Neural progenitor cell (in vitro differentiated cells): ENCODE results near the gene SMIM10L2A. TPM values are rescaled to one million over a fixed set of nuclear protein-coding genes. Genes with fewer than 3 reads are reported as not detected.
"Not testable (repeated sequence)": the region's sequence is repeated elsewhere in the genome, so short reads cannot be mapped to it uniquely, and the experiment has no call there.

Source experiments
- DNase-seq: peaks from one replicate; pipeline ENCODE4 v3.0.0-alpha.2; 2016; ENCODE audit warnings: low spot score
- H2AFZ ChIP-seq: fragments of 200-600 bp; sonication (generic); replicated peaks from 2 replicates; pipeline ENCODE4 v1.6.1; 2016; ENCODE audit warnings: antibody characterized with exemption
- H3F3A ChIP-seq: fragments of 200-600 bp; sonication (generic); 2 replicates; pipeline ENCODE4 v1.6.1; 2016; ENCODE audit warnings: antibody characterized with exemption, low read depth
- H3K27ac ChIP-seq: fragments of 200-600 bp; sonication (generic); 2 replicates; pipeline ENCODE4 v1.5.1; 2016; ENCODE audit warnings: mild to moderate bottlenecking
- H3K27me3 ChIP-seq: fragments of 200-600 bp; sonication (generic); 2 replicates; pipeline ENCODE4 v1.6.1; 2016; ENCODE audit warnings: mild to moderate bottlenecking, moderate library complexity
- H3K36me3 ChIP-seq: fragments of 200-600 bp; sonication (generic); 2 replicates; pipeline ENCODE4 v1.5.1; 2016
- H3K4me1 ChIP-seq: fragments of 200-600 bp; sonication (generic); 2 replicates; pipeline ENCODE4 v1.6.1; 2016; ENCODE audit warnings: mixed run types
- H3K4me2 ChIP-seq: fragments of 200-600 bp; sonication (generic); 2 replicates; pipeline ENCODE4 v1.6.1; 2016
- H3K4me3 ChIP-seq: fragments of 200-600 bp; sonication (generic); 2 replicates; pipeline ENCODE4 v1.5.1; 2016
- H3K79me2 ChIP-seq: fragments of 200-600 bp; sonication (generic); 2 replicates; pipeline ENCODE4 v1.6.1; 2016; ENCODE audit warnings: low read depth
- H3K9ac ChIP-seq: fragments of 200-600 bp; sonication (generic); 2 replicates; pipeline ENCODE4 v1.6.1; 2016
- H3K9me3 ChIP-seq: fragments of 200-600 bp; sonication (generic); 2 replicates; pipeline ENCODE4 v1.5.1; 2016; ENCODE audit warnings: low read depth
- H4K20me1 ChIP-seq: fragments of 200-600 bp; sonication (generic); 2 replicates; pipeline ENCODE4 v1.6.1; 2016; ENCODE audit warnings: low read depth
- H3K27ac Mint-ChIP-seq: 3 replicates; pipeline ENCODE4 v1.8.0; 2021; ENCODE audit warnings: mixed read lengths
- H3K27me3 Mint-ChIP-seq: 2 replicates; pipeline ENCODE4 v1.8.0; 2022; ENCODE audit warnings: low read depth, mild to moderate bottlenecking, inconsistent platforms, moderate library complexity, mixed read lengths; ENCODE audit not compliant: insufficient read depth
- H3K36me3 Mint-ChIP-seq: 3 replicates; pipeline ENCODE4 v1.8.0; 2021; ENCODE audit warnings: mixed read lengths
- H3K4me1 Mint-ChIP-seq: 3 replicates; pipeline ENCODE4 v1.8.0; 2021; ENCODE audit warnings: mixed read lengths
- H3K4me3 Mint-ChIP-seq: 3 replicates; pipeline ENCODE4 v1.8.0; 2021; ENCODE audit warnings: mild to moderate bottlenecking, moderate library complexity, mixed read lengths
- H3K9me3 Mint-ChIP-seq: 3 replicates; pipeline ENCODE4 v1.8.0; 2020; ENCODE audit warnings: mixed read lengths
- CTCF ChIP-seq: fragments of 200-600 bp; sonication (generic); IDR thresholded peaks from 2 replicates; pipeline ENCODE4 v1.5.1; 2017; ENCODE audit warnings: antibody characterized with exemption, mild to moderate bottlenecking
- EZH2 ChIP-seq: fragments of 200-600 bp; sonication (generic); IDR thresholded peaks from 2 replicates; pipeline ENCODE4 v1.6.1; 2017; ENCODE audit warnings: antibody characterized with exemption, mild to moderate bottlenecking, moderate library complexity
- EZH2phosphoT487 ChIP-seq: fragments of 200-600 bp; sonication (generic); IDR thresholded peaks from 2 replicates; pipeline ENCODE4 v1.6.1; 2017; ENCODE audit warnings: antibody characterized with exemption
- total RNA-seq: library from RNA; depleted of rRNA; stranded (reverse); fragments of >200 nt; gene quantifications from 2 replicates; pipeline ENCODE4 v1.2.3, GENCODE V29; 2015; ENCODE audit warnings: low replicate concordance

Gene SMIM10L2A
- total RNA-seq, 1 donor from 2014 or later, result 1.9 TPM

- H3K79me2 ChIP-seq, result no peaks in the 10 kb centered on the region
- Mint-ChIP-seq H3K36me3 (no peaks in the 10 kb centered on the region), H3K4me3 (peak overlapping the region; percentile 74), H3K27ac (no peak overlapping the region), H3K27me3 (peaks cover 4% of the 10 kb centered on the region), H3K9me3 (peaks cover 21% of the 10 kb centered on the region), H3K4me1 (peaks cover 3% of the 10 kb centered on the region)
- peaks cover 9% of the 10 kb centered on the region for H3K27me3 ChIP-seq
- H3K4me1 ChIP-seq, result no peaks in the 10 kb centered on the region
- no peak for DNase-seq
- no peak overlapping the region for H3K9ac ChIP-seq
- no peaks in the 10 kb centered on the region for H3F3A ChIP-seq
- no peak overlapping the region for H3K4me2 ChIP-seq
- no peak overlapping the region for H3K4me3 ChIP-seq
- no peak overlapping the region for H3K27ac ChIP-seq
- H3K36me3 ChIP-seq, result no peaks in the 10 kb centered on the region
- H4K20me1 ChIP-seq, result no peaks in the 10 kb centered on the region
- no peaks in the 10 kb centered on the region for H3K9me3 ChIP-seq
- TF ChIP-seq CTCF (no peak), EZH2phosphoT487 (no peak), EZH2 (no peak)
- no peak overlapping the region for H2AFZ ChIP-seq
These were observed 913 bp upstream of the SMIM10L2A start for GRCh38 chrX:135420831-135421230.

- Mint-ChIP-seq H3K4me3 (peak overlapping the region; percentile 74), H3K4me1 (peaks cover 3% of the 10 kb centered on the region), H3K27ac (peak overlapping the region; percentile 38), H3K9me3 (peaks cover 16% of the 10 kb centered on the region), H3K36me3 (no peaks in the 10 kb centered on the region), H3K27me3 (peaks cover 4% of the 10 kb centered on the region)
- H3K9me3 ChIP-seq, result no peaks in the 10 kb centered on the region
- H3F3A ChIP-seq, result no peaks in the 10 kb centered on the region
- TF ChIP-seq CTCF (no peak), EZH2phosphoT487 (no peak), EZH2 (no peak)
- peaks cover 9% of the 10 kb centered on the region for H3K27me3 ChIP-seq
- H3K9ac ChIP-seq, result no peak overlapping the region
- H4K20me1 ChIP-seq, result no peaks in the 10 kb centered on the region
- no peaks in the 10 kb centered on the region for H3K4me1 ChIP-seq
- H3K4me2 ChIP-seq, result no peak overlapping the region
- H2AFZ ChIP-seq, result peak overlapping the region; percentile 44
- H3K79me2 ChIP-seq, result no peaks in the 10 kb centered on the region
- DNase-seq, result peak; percentile 86
- H3K27ac ChIP-seq, result no peak overlapping the region
- peak overlapping the region; percentile 46 for H3K4me3 ChIP-seq
- H3K36me3 ChIP-seq, result no peaks in the 10 kb centered on the region
These were observed 210 bp upstream of the SMIM10L2A start for GRCh38 chrX:135421537-135421931.

- Mint-ChIP-seq H3K4me3 (peak overlapping the region; percentile 84), H3K9me3 (peaks cover 18% of the 10 kb centered on the region)
- not testable (repeated sequence) for DNase-seq, H2AFZ ChIP-seq, H3K27ac Mint-ChIP-seq, H3K4me1 ChIP-seq, H3K36me3 Mint-ChIP-seq, H3K27ac ChIP-seq, H3K4me1 Mint-ChIP-seq, H3F3A ChIP-seq, H3K27me3 Mint-ChIP-seq, H3K36me3 ChIP-seq, H3K27me3 ChIP-seq, H3K9ac ChIP-seq, H3K9me3 ChIP-seq, H4K20me1 ChIP-seq, H3K79me2 ChIP-seq
- Histone ChIP-seq H3K4me2 (peak overlapping the region; percentile 70), H3K4me3 (peak overlapping the region; percentile 46)
These were observed 1.0 kb downstream of the SMIM10L2A start for GRCh38 chrX:135422810-135423168.

- Mint-ChIP-seq H3K4me3 (peak overlapping the region; percentile 81), H3K9me3 (peaks cover 18% of the 10 kb centered on the region)
- not testable (repeated sequence) for H3K27me3 Mint-ChIP-seq, H3K27me3 ChIP-seq, H2AFZ ChIP-seq, H3K4me3 ChIP-seq, DNase-seq, H3K36me3 ChIP-seq, H3K27ac Mint-ChIP-seq, H3F3A ChIP-seq, H3K9ac ChIP-seq, H4K20me1 ChIP-seq, H3K9me3 ChIP-seq, H3K4me1 ChIP-seq, H3K4me1 Mint-ChIP-seq, H3K36me3 Mint-ChIP-seq, H3K79me2 ChIP-seq, H3K27ac ChIP-seq
- peak overlapping the region; percentile 70 for H3K4me2 ChIP-seq
These were observed 1.6 kb downstream of the SMIM10L2A start for GRCh38 chrX:135423173-135423864.
